ENCODE results near the gene ZNF331. TPM values are rescaled to one million over a fixed set of nuclear protein-coding genes. Genes with fewer than 3 reads are reported as not detected.
A peak's percentile ranks its signal among the peaks of the same experiment; 100 is the strongest.

ZNF331 gene
- total and polyA plus RNA-seq, 2 donors (not counting 1 experiment from before 2014, with no cell fraction given) = 4.8 to 16.2 TPM

GRCh38 chr19:53553865-53554791 lies 16.2 kb downstream of the ZNF331 start:
- TF ChIP-seq, protein P1, sequence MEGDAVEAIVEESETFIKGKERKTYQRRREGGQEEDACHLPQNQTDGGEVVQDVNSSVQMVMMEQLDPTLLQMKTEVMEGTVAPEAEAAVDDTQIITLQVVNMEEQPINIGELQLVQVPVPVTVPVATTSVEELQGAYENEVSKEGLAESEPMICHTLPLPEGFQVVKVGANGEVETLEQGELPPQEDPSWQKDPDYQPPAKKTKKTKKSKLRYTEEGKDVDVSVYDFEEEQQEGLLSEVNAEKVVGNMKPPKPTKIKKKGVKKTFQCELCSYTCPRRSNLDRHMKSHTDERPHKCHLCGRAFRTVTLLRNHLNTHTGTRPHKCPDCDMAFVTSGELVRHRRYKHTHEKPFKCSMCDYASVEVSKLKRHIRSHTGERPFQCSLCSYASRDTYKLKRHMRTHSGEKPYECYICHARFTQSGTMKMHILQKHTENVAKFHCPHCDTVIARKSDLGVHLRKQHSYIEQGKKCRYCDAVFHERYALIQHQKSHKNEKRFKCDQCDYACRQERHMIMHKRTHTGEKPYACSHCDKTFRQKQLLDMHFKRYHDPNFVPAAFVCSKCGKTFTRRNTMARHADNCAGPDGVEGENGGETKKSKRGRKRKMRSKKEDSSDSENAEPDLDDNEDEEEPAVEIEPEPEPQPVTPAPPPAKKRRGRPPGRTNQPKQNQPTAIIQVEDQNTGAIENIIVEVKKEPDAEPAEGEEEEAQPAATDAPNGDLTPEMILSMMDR (conservative IDR thresholded peaks at IDR 0.05 in 1 of 2, IDR thresholded peaks at IDR 0.05 in 1 of 2; ENCODE audit: low read depth in 1 of 2, low read length in 2 of 2) = no peak
- TF ChIP-seq EZH2 (IDR thresholded peaks at IDR 0.05; ENCODE audit: low read length, missing control alignments) = no peak
- peaks cover 3% of the 10 kb centered on the region for H3K79me2 ChIP-seq (ENCODE audit: control insufficient read depth, insufficient read depth, low read length)
- peak; percentile 85 to 88 for DNase-seq (ENCODE audit: low read depth in 2 of 2)
- H3K4me1 ChIP-seq (ENCODE audit: control insufficient read depth, extremely low read depth, insufficient read depth, low read length) = no peaks in the 10 kb centered on the region
- no peaks in the 10 kb centered on the region for H3K9me3 ChIP-seq (ENCODE audit: control insufficient read depth, insufficient read depth, low read depth, low read length)
- peak overlapping the region; percentile 92 for H3K27ac ChIP-seq (ENCODE audit: insufficient read depth, low read length)
- H3K4me2 ChIP-seq (ENCODE audit: extremely low read depth, insufficient read depth, low read length) = peak overlapping the region; percentile 93
- H3K9ac ChIP-seq (ENCODE audit: insufficient read depth, low read length) = peak overlapping the region; percentile 83
- H4K20me1 ChIP-seq (ENCODE audit: control insufficient read depth, extremely low read depth, insufficient read depth, low read length) = no peaks in the 10 kb centered on the region
- peak overlapping the region; percentile 90 for H2AFZ ChIP-seq (ENCODE audit: low read length)
- peak overlapping the region; percentile 52 to 75 (median 64) for H3K4me3 ChIP-seq (replicated peaks in 1 of 4; ENCODE audit: control extremely low read depth in 1 of 4, insufficient read depth in 1 of 4, low read depth in 3 of 4, low read length in 4 of 4)
- no peaks in the 10 kb centered on the region for H3K36me3 ChIP-seq (ENCODE audit: control insufficient read depth, insufficient read depth, low read length)
- H3K27me3 ChIP-seq (ENCODE audit: control insufficient read depth, insufficient read depth, low read length) = no peaks in the 10 kb centered on the region

- Histone ChIP-seq H3K4me3 (replicated peaks in 1 of 4; ENCODE audit: control extremely low read depth in 1 of 4, insufficient read depth in 1 of 4, low read depth in 3 of 4, low read length in 4 of 4) (peak overlapping the region; percentile 52 to 75 (median 64)), H3K36me3 (ENCODE audit: control insufficient read depth, insufficient read depth, low read length) (no peaks in the 10 kb centered on the region), H3K9me3 (ENCODE audit: control insufficient read depth, insufficient read depth, low read depth, low read length) (no peaks in the 10 kb centered on the region), H3K27ac (ENCODE audit: insufficient read depth, low read length) (peak overlapping the region; percentile 92), H3K27me3 (ENCODE audit: control insufficient read depth, insufficient read depth, low read length) (no peaks in the 10 kb centered on the region), H3K4me1 (ENCODE audit: control insufficient read depth, extremely low read depth, insufficient read depth, low read length) (no peaks in the 10 kb centered on the region), H4K20me1 (ENCODE audit: control insufficient read depth, extremely low read depth, insufficient read depth, low read length) (no peaks in the 10 kb centered on the region), H3K4me2 (ENCODE audit: extremely low read depth, insufficient read depth, low read length) (peak overlapping the region; percentile 80), H2AFZ (ENCODE audit: low read length) (peak overlapping the region; percentile 29), H3K79me2 (ENCODE audit: control insufficient read depth, insufficient read depth, low read length) (peaks cover 3% of the 10 kb centered on the region), H3K9ac (ENCODE audit: insufficient read depth, low read length) (peak overlapping the region; percentile 83)
- no peak for TF ChIP-seq EZH2 (IDR thresholded peaks at IDR 0.05; ENCODE audit: low read length, missing control alignments)
- TF ChIP-seq, protein P1 (conservative IDR thresholded peaks at IDR 0.05 in 1 of 2, IDR thresholded peaks at IDR 0.05 in 1 of 2; ENCODE audit: low read depth in 1 of 2, low read length in 2 of 2) = no peak
- no peak for DNase-seq (ENCODE audit: low read depth in 2 of 2)
These were observed 16.9 kb downstream of the ZNF331 start for GRCh38 chr19:53554804-53555203.

- H3K4me3 ChIP-seq (replicated peaks in 1 of 4; ENCODE audit: control extremely low read depth in 1 of 4, insufficient read depth in 1 of 4, low read depth in 3 of 4, low read length in 4 of 4) = peak overlapping the region in 2 of 4 experiments; percentile 63 to 66
These were observed 17.4 kb downstream of the ZNF331 start for GRCh38 chr19:53555352-53555751.

More at GRCh38 chr19:53555352-53555751, 17.4 kb downstream of the ZNF331 start:
- H3K27me3 ChIP-seq (ENCODE audit: control insufficient read depth, insufficient read depth, low read length) = no peaks in the 10 kb centered on the region
- H3K79me2 ChIP-seq (ENCODE audit: control insufficient read depth, insufficient read depth, low read length) = peaks cover 3% of the 10 kb centered on the region
- DNase-seq (ENCODE audit: low read depth in 2 of 2) = no peak
- no peaks in the 10 kb centered on the region for H3K4me1 ChIP-seq (ENCODE audit: control insufficient read depth, extremely low read depth, insufficient read depth, low read length)
- H3K36me3 ChIP-seq (ENCODE audit: control insufficient read depth, insufficient read depth, low read length) = no peaks in the 10 kb centered on the region
- no peaks in the 10 kb centered on the region for H3K9me3 ChIP-seq (ENCODE audit: control insufficient read depth, insufficient read depth, low read depth, low read length)
- peak overlapping the region; percentile 80 for H3K4me2 ChIP-seq (ENCODE audit: extremely low read depth, insufficient read depth, low read length)
- peak overlapping the region; percentile 92 for H3K27ac ChIP-seq (ENCODE audit: insufficient read depth, low read length)
- H3K9ac ChIP-seq (ENCODE audit: insufficient read depth, low read length) = no peak overlapping the region
- H2AFZ ChIP-seq (ENCODE audit: low read length) = no peak overlapping the region
- no peaks in the 10 kb centered on the region for H4K20me1 ChIP-seq (ENCODE audit: control insufficient read depth, extremely low read depth, insufficient read depth, low read length)
- TF ChIP-seq, protein P1 (conservative IDR thresholded peaks at IDR 0.05 in 1 of 2, IDR thresholded peaks at IDR 0.05 in 1 of 2; ENCODE audit: low read depth in 1 of 2, low read length in 2 of 2) = no peak
- no peak for TF ChIP-seq EZH2 (IDR thresholded peaks at IDR 0.05; ENCODE audit: low read length, missing control alignments)
